ENCODE data around the gene BCDIN3D. TPM values are rescaled to one million over a fixed set of nuclear protein-coding genes. Genes with fewer than 3 reads are reported as not detected.

The BCDIN3D gene
- total RNA-seq, 1 experiment from 2014 or later = 5.8 TPM

- no peak for DNase-seq
- peaks cover 11% of the 10 kb centered on the region for H3K79me2 ChIP-seq (ENCODE audit: low read length)
- no peak overlapping the region for H3K4me3 ChIP-seq (ENCODE audit: low read length)
- peaks cover 21% of the 10 kb centered on the region for H3K4me1 ChIP-seq (ENCODE audit: low read length)
- no peak overlapping the region for H2AFZ ChIP-seq (ENCODE audit: low read length)
- H3K9me2 ChIP-seq (replicated peaks; ENCODE audit: insufficient read depth, low read length) = no peaks in the 10 kb centered on the region
- H3K27me3 ChIP-seq (ENCODE audit: low read length) = no peaks in the 10 kb centered on the region
- H4K20me1 ChIP-seq (ENCODE audit: insufficient read depth, low read depth, low read length) = peaks cover 8% of the 10 kb centered on the region; the same call in 1 of the 2 replicates
- no peak overlapping the region for H3K9ac ChIP-seq (ENCODE audit: low read length)
- H3K27ac ChIP-seq (ENCODE audit: low read length) = no peak overlapping the region
- no peak overlapping the region for H3K4me2 ChIP-seq (ENCODE audit: low read depth, low read length, poor library complexity, severe bottlenecking)
- no peaks in the 10 kb centered on the region for H3K9me3 ChIP-seq (ENCODE audit: low read length)
- no peaks in the 10 kb centered on the region for H3K36me3 ChIP-seq (ENCODE audit: insufficient read depth, low read length)
These were observed 11.2 kb downstream of the BCDIN3D start for GRCh38 chr12:49831717-49832116.

- Histone ChIP-seq H3K4me1 (ENCODE audit: low read length) (peaks cover 43% of the 10 kb centered on the region), H3K79me2 (ENCODE audit: low read length) (peaks cover 44% of the 10 kb centered on the region), H3K9me3 (ENCODE audit: low read length) (no peaks in the 10 kb centered on the region), H3K4me3 (ENCODE audit: low read length) (peak within 1 kb of the TSS; percentile 89), H2AFZ (ENCODE audit: low read length) (peak within 1 kb of the TSS; percentile 88), H3K27ac (ENCODE audit: low read length) (peak within 1 kb of the TSS; percentile 62), H3K9me2 (replicated peaks; ENCODE audit: insufficient read depth, low read length) (no peaks in the 10 kb centered on the region), H3K9ac (ENCODE audit: low read length) (peak within 1 kb of the TSS; percentile 71), H3K4me2 (ENCODE audit: low read depth, low read length, poor library complexity, severe bottlenecking) (peak within 1 kb of the TSS; percentile 84), H4K20me1 (ENCODE audit: insufficient read depth, low read depth, low read length) (peaks cover 27% of the 10 kb centered on the region), H3K27me3 (ENCODE audit: low read length) (no peaks in the 10 kb centered on the region), H3K36me3 (ENCODE audit: insufficient read depth, low read length) (no peaks in the 10 kb centered on the region)
- DNase-seq = peak; percentile 99
These were observed 14.5 kb downstream of the BCDIN3D start, which contains the start of gene NCKAP5L for GRCh38 chr12:49828133-49829091. Gene NCKAP5L, minus strand, starts transcription at chr12:49828413. Its CDS starts 24,369 bp downstream, at chr12:49804044.

- Histone ChIP-seq H4K20me1 (ENCODE audit: insufficient read depth, low read depth, low read length) (peaks cover 27% of the 10 kb centered on the region), H3K9me3 (ENCODE audit: low read length) (no peaks in the 10 kb centered on the region), H3K9ac (ENCODE audit: low read length) (peak overlapping the region; percentile 71), H3K27me3 (ENCODE audit: low read length) (no peaks in the 10 kb centered on the region), H3K36me3 (ENCODE audit: insufficient read depth, low read length) (no peaks in the 10 kb centered on the region), H3K4me1 (ENCODE audit: low read length) (peaks cover 43% of the 10 kb centered on the region), H3K9me2 (replicated peaks; ENCODE audit: insufficient read depth, low read length) (no peaks in the 10 kb centered on the region), H2AFZ (ENCODE audit: low read length) (no peak overlapping the region), H3K27ac (ENCODE audit: low read length) (no peak overlapping the region), H3K4me3 (ENCODE audit: low read length) (peak overlapping the region; percentile 89), H3K79me2 (ENCODE audit: low read length) (peaks cover 51% of the 10 kb centered on the region), H3K4me2 (ENCODE audit: low read depth, low read length, poor library complexity, severe bottlenecking) (peak overlapping the region; percentile 84)
- DNase-seq = peak; percentile 67
These were observed 15.4 kb downstream of the BCDIN3D start for GRCh38 chr12:49827401-49828099.

- no peaks in the 10 kb centered on the region for H3K9me2 ChIP-seq (replicated peaks; ENCODE audit: insufficient read depth, low read length)
- peak overlapping the region; percentile 84 for H3K4me2 ChIP-seq (ENCODE audit: low read depth, low read length, poor library complexity, severe bottlenecking)
- H4K20me1 ChIP-seq (ENCODE audit: insufficient read depth, low read depth, low read length) = peaks cover 27% of the 10 kb centered on the region
- H3K9ac ChIP-seq (ENCODE audit: low read length) = peak overlapping the region; percentile 71
- H2AFZ ChIP-seq (ENCODE audit: low read length) = no peak overlapping the region
- no peaks in the 10 kb centered on the region for H3K27me3 ChIP-seq (ENCODE audit: low read length)
- peaks cover 46% of the 10 kb centered on the region for H3K4me1 ChIP-seq (ENCODE audit: low read length)
- no peak overlapping the region for H3K27ac ChIP-seq (ENCODE audit: low read length)
- H3K9me3 ChIP-seq (ENCODE audit: low read length) = no peaks in the 10 kb centered on the region
- DNase-seq = no peak
- H3K4me3 ChIP-seq (ENCODE audit: low read length) = peak overlapping the region; percentile 89
- H3K36me3 ChIP-seq (ENCODE audit: insufficient read depth, low read length) = no peaks in the 10 kb centered on the region
- H3K79me2 ChIP-seq (ENCODE audit: low read length) = peaks cover 56% of the 10 kb centered on the region
These were observed 15.9 kb downstream of the BCDIN3D start for GRCh38 chr12:49827051-49827400.

- H3K9ac ChIP-seq (ENCODE audit: low read length) = peak overlapping the region; percentile 17
- peaks cover 66% of the 10 kb centered on the region for H3K79me2 ChIP-seq (ENCODE audit: low read length)
- H3K4me1 ChIP-seq (ENCODE audit: low read length) = peaks cover 56% of the 10 kb centered on the region
- H3K4me3 ChIP-seq (ENCODE audit: low read length) = no peak overlapping the region
- DNase-seq = no peak
- no peak overlapping the region for H3K27ac ChIP-seq (ENCODE audit: low read length)
- H3K4me2 ChIP-seq (ENCODE audit: low read depth, low read length, poor library complexity, severe bottlenecking) = peak overlapping the region; percentile 84
- H2AFZ ChIP-seq (ENCODE audit: low read length) = no peak overlapping the region
- H4K20me1 ChIP-seq (ENCODE audit: insufficient read depth, low read depth, low read length) = peaks cover 27% of the 10 kb centered on the region
- H3K9me3 ChIP-seq (ENCODE audit: low read length) = no peaks in the 10 kb centered on the region
- no peaks in the 10 kb centered on the region for H3K9me2 ChIP-seq (replicated peaks; ENCODE audit: insufficient read depth, low read length)
- no peaks in the 10 kb centered on the region for H3K27me3 ChIP-seq (ENCODE audit: low read length)
- H3K36me3 ChIP-seq (ENCODE audit: insufficient read depth, low read length) = no peaks in the 10 kb centered on the region
These were observed 16.9 kb downstream of the BCDIN3D start for GRCh38 chr12:49825971-49826421.

- peak; percentile 59 for DNase-seq
- 0 out of 2 replicates have a peak overlapping the region, but pooled peaks have one; percentile 11 for H3K27ac ChIP-seq (ENCODE audit: low read length)
- H3K4me2 ChIP-seq (ENCODE audit: low read depth, low read length, poor library complexity, severe bottlenecking) = peak overlapping the region; percentile 84
These were observed 17.4 kb downstream of the BCDIN3D start for GRCh38 chr12:49825360-49825970.

GRCh38 chr12:49824895-49825294 lies 18.0 kb downstream of the BCDIN3D start:
- H3K9me2 ChIP-seq (replicated peaks; ENCODE audit: insufficient read depth, low read length) = no peaks in the 10 kb centered on the region
- peaks cover 27% of the 10 kb centered on the region for H4K20me1 ChIP-seq (ENCODE audit: insufficient read depth, low read depth, low read length)
- no peak overlapping the region for H3K4me3 ChIP-seq (ENCODE audit: low read length)
- peaks cover 61% of the 10 kb centered on the region for H3K4me1 ChIP-seq (ENCODE audit: low read length)
- H3K36me3 ChIP-seq (ENCODE audit: insufficient read depth, low read length) = no peaks in the 10 kb centered on the region
- H3K27ac ChIP-seq (ENCODE audit: low read length) = 0 out of 2 replicates have a peak overlapping the region, but pooled peaks have one; percentile 11
- no peaks in the 10 kb centered on the region for H3K27me3 ChIP-seq (ENCODE audit: low read length)
- no peak for DNase-seq
- peak overlapping the region; percentile 17; the same call in 1 of the 2 replicates for H3K9ac ChIP-seq (ENCODE audit: low read length)
- H3K9me3 ChIP-seq (ENCODE audit: low read length) = no peaks in the 10 kb centered on the region
- H3K4me2 ChIP-seq (ENCODE audit: low read depth, low read length, poor library complexity, severe bottlenecking) = peak overlapping the region; percentile 84
- H2AFZ ChIP-seq (ENCODE audit: low read length) = no peak overlapping the region
- H3K79me2 ChIP-seq (ENCODE audit: low read length) = peaks cover 73% of the 10 kb centered on the region

More at GRCh38 chr12:49825360-49825970, 17.4 kb downstream of the BCDIN3D start:
- Histone ChIP-seq H3K36me3 (ENCODE audit: insufficient read depth, low read length) (no peaks in the 10 kb centered on the region), H2AFZ (ENCODE audit: low read length) (no peak overlapping the region), H3K9ac (ENCODE audit: low read length) (peak overlapping the region; percentile 17; the same call in 1 of the 2 replicates), H3K4me1 (ENCODE audit: low read length) (peaks cover 61% of the 10 kb centered on the region), H4K20me1 (ENCODE audit: insufficient read depth, low read depth, low read length) (peaks cover 27% of the 10 kb centered on the region), H3K9me2 (replicated peaks; ENCODE audit: insufficient read depth, low read length) (no peaks in the 10 kb centered on the region), H3K9me3 (ENCODE audit: low read length) (no peaks in the 10 kb centered on the region), H3K79me2 (ENCODE audit: low read length) (peaks cover 71% of the 10 kb centered on the region), H3K27me3 (ENCODE audit: low read length) (no peaks in the 10 kb centered on the region), H3K4me3 (ENCODE audit: low read length) (no peak overlapping the region)
